ENCODE results near the gene WDR19. TPM values are rescaled to one million over a fixed set of nuclear protein-coding genes. Genes with fewer than 3 reads are reported as not detected.
"Not testable (repeated sequence)": the region's sequence is repeated elsewhere in the genome, so short reads cannot be mapped to it uniquely, and the experiment has no call there.

WDR19 gene
- total RNA-seq, 2 experiments from 2014 or later, result 8.4 to 8.5 TPM

DNA sequence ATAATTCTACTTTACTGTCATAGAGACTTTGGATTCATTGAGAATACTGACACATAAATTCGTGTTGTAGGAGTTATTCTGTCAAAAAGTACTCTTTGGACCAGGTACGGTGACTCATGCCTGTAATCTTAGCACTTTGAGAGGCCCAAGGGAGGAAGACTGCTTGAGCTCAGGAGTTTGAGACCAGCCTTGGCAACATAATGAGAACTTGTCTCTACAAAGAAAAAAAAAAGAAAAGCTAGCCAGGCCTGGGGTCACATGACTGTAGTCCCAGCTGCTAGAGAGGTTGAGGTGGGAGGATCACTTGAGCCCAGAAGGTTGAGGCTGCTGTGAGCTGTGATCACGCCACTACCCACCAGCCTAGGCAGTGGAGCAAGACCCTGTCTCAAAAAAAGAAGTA lies 54.9 kb downstream of the WDR19 start:
- H3K4me1 Mint-ChIP-seq, result peaks cover 2% of the 10 kb centered on the region
- DNase-seq, result no peak
- H3K4me3 Mint-ChIP-seq, result no peak overlapping the region
- H3K27ac Mint-ChIP-seq, result no peak overlapping the region
- ATAC-seq, result no peak
- no peaks in the 10 kb centered on the region for H3K27me3 Mint-ChIP-seq
- no peaks in the 10 kb centered on the region for H3K9me3 Mint-ChIP-seq (ENCODE audit: low read depth)
- CTCF ChIA-PET, result no interaction called here
- no peaks in the 10 kb centered on the region for H3K36me3 Mint-ChIP-seq

DNA sequence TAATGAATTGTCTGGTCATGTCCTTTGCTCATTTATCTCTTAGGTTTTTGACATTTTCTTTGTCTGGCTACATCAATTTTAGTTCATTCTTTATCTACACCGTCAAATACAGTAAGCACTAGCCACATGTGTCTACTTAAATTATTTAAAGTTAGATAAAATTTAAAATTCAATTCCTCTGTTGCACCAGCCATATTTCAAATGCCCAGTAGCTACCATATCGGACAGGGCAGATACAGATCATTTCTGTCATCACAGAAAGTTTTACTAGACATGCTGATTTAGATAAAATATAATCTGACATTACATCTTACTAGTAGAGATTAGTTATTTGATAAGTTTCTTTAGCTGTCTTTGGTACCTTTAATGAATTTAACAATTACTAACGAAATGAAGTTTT lies 61.1 kb downstream of the WDR19 start:
- Mint-ChIP-seq H3K27me3 (no peaks in the 10 kb centered on the region), H3K27ac (no peak overlapping the region), H3K4me1 (peaks cover 2% of the 10 kb centered on the region), H3K9me3 (ENCODE audit: low read depth) (peaks cover 2% of the 10 kb centered on the region), H3K36me3 (peaks cover 3% of the 10 kb centered on the region), H3K4me3 (no peak overlapping the region)
- CTCF ChIA-PET, result interaction anchor here (1.0 kb wide), 1 partner anchor 10 kb away, joined by 3 read pairs; no protein-coding TSS in a partner anchor
- no peak for DNase-seq
- ATAC-seq, result no peak

DNA sequence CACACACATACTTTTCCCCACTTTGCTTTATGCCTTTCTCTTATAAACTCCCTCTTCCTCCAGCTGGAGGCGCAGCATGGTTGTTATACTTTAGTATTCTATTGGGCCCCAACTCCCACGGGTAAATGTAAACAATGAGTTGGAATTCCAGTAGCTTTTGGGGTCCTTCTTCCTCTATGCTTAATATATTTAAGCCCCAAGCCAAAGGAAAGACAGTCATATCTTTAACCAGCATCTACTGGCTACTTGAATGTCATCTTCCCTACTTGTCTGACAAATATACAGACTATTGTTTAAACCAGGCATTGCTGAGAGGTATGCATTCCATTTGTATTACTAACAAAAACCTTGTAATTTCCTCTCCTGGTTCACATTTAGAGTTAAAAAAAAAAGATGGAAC lies 72.9 kb downstream of the WDR19 start:
- peaks cover 5% of the 10 kb centered on the region for H3K36me3 Mint-ChIP-seq
- H3K9me3 Mint-ChIP-seq (ENCODE audit: low read depth), result no peaks in the 10 kb centered on the region
- CTCF ChIA-PET, result no interaction called here
- no peaks in the 10 kb centered on the region for H3K27me3 Mint-ChIP-seq
- ATAC-seq (no peak), DNase-seq (no peak)
- H3K27ac Mint-ChIP-seq, result no peak overlapping the region
- H3K4me1 Mint-ChIP-seq, result no peaks in the 10 kb centered on the region
- H3K4me3 Mint-ChIP-seq, result no peak overlapping the region

DNA sequence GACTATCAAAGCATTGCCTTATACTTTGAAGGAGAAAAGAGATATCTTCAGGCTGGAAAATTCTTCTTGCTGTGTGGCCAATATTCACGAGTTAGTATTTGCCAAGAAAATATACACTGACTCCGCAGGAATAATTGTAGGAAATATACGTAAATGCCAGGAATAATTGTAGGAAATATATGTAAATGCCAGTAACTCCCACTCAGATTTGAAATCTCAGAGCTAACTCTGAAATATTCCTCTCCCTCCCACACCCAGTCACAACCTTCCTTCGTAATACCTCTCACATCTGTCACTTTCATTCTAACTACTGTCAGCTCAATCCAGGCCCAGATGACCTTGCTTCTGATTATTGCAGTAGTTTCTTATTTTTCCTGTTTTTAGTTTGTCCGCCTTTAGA lies 73.5 kb downstream of the WDR19 start:
- Mint-ChIP-seq H3K27me3 (no peaks in the 10 kb centered on the region), H3K36me3 (peaks cover 5% of the 10 kb centered on the region), H3K9me3 (ENCODE audit: low read depth) (no peaks in the 10 kb centered on the region), H3K4me3 (no peak overlapping the region), H3K27ac (no peak overlapping the region), H3K4me1 (no peaks in the 10 kb centered on the region)
- CTCF ChIA-PET, result no interaction called here
- DNase-seq, result no peak
- ATAC-seq, result no peak

DNA sequence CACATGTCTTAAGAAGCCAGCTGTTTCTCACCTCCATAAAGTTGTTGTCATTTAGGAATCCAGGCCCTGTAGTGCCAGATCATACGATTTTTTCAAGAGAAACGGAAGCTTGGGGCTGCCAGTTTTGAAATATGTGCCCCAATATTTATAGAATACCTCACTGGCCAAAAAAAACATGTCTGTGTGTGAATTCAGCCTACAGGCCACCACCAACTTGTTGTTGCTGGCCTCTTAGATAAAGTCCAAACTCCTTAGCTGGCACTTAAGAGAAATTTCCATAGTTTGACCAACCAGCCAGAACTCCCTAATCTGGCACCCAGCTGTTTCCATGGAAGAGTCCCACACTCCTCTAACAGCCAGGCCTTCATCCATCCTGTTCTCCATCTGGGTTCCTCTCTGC lies 74.1 kb downstream of the WDR19 start:
- H3K4me1 Mint-ChIP-seq, result no peaks in the 10 kb centered on the region
- H3K9me3 Mint-ChIP-seq (ENCODE audit: low read depth), result no peaks in the 10 kb centered on the region
- H3K27ac Mint-ChIP-seq, result no peak overlapping the region
- ATAC-seq (no peak), DNase-seq (no peak)
- no peak overlapping the region for H3K4me3 Mint-ChIP-seq
- no peaks in the 10 kb centered on the region for H3K27me3 Mint-ChIP-seq
- CTCF ChIA-PET, result no interaction called here
- peaks cover 5% of the 10 kb centered on the region for H3K36me3 Mint-ChIP-seq

DNA sequence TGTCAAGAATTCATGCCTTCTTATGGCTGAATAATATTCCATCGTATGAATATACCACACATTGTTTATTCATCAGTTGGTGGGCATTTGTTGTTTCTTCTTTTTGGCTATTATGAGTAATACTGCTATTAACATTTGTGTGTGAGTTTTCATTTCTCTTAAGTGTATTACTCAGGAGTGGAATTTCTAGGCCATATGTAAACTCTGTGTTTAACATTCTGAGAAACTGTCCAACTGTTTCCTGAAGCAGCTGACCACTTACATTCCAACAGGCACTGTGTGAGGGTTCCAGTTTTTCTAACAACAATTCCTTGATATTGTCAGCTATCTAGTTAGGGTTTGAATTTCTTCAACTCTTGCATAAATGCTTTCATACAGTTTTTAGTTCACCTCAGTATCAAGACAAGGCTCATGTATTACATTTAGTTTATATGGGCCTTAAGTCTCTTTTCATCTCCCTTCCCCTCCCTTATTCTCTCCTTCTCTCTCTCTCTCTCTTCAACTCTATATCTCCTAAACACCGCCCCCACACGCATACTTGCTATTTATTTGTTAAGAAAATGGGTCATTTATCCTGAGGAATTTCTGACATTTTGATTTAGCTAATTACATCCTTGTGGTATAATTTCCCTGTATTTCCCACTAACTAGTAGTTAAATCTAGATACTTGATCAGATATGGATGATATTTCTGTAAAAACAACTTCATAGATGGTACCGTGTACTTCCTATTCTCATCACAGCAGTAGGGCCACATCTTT lies 77.4 kb downstream of the WDR19 start:
- no peak overlapping the region for H3K27ac Mint-ChIP-seq
- CTCF ChIA-PET, result no interaction called here
- H3K4me3 Mint-ChIP-seq, result no peak overlapping the region
- H3K27me3 Mint-ChIP-seq, result no peaks in the 10 kb centered on the region
- ATAC-seq (no peak), DNase-seq (no peak)
- H3K4me1 Mint-ChIP-seq, result no peaks in the 10 kb centered on the region
- no peaks in the 10 kb centered on the region for H3K9me3 Mint-ChIP-seq (ENCODE audit: low read depth)
- peaks cover 5% of the 10 kb centered on the region for H3K36me3 Mint-ChIP-seq

DNA sequence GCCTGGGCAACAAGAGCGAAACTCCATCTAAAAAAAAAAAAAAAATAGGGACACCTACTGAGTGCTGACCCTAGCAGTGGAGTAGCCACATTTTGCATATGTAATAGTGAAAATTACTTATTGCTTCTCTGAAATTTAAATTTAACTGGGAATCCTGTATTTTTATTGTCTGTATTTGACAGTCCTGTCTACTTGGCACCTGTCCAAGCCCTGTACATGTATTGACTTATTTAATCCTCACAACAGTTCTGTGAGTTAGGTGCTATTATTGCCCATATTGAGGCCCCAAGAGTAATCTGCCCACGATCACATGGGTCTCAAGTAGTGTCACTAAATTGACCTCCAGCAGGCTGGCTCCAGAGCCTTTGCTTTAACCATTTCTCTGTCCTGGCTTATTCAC lies 81.6 kb downstream of the WDR19 start:
- DNase-seq, result no peak
- Mint-ChIP-seq H3K27ac (no peak overlapping the region), H3K27me3 (no peaks in the 10 kb centered on the region), H3K4me3 (no peak overlapping the region), H3K4me1 (no peaks in the 10 kb centered on the region), H3K9me3 (ENCODE audit: low read depth) (no peaks in the 10 kb centered on the region), H3K36me3 (peaks cover 2% of the 10 kb centered on the region)
- no peak for ATAC-seq
- CTCF ChIA-PET, result no interaction called here

DNA sequence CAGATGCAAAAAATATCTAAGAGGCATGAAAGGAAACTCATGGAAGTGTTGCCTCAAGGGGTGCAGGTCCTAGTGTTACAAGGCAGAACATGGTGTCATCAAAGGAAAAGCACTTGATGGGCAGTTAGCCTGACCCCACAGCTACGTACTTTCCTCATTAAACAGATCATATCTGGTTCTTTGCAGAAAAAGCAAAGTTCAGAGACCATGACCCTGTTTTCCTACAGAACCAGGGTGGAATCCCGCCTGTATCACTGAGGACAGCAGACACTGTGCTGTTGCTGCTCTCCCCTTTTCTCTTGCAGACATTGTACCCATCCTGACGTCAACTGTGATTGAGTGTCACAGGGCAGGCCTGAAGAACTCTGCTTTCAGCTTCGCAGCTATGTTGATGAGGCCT lies 92.2 kb downstream of the WDR19 start:
- no peak for DNase-seq
- CTCF ChIA-PET, result no interaction called here
- Mint-ChIP-seq H3K27ac (no peak overlapping the region), H3K4me1 (no peaks in the 10 kb centered on the region), H3K9me3 (ENCODE audit: low read depth) (no peaks in the 10 kb centered on the region), H3K36me3 (no peaks in the 10 kb centered on the region), H3K4me3 (no peak overlapping the region), H3K27me3 (no peaks in the 10 kb centered on the region)
- ATAC-seq, result no peak

DNA sequence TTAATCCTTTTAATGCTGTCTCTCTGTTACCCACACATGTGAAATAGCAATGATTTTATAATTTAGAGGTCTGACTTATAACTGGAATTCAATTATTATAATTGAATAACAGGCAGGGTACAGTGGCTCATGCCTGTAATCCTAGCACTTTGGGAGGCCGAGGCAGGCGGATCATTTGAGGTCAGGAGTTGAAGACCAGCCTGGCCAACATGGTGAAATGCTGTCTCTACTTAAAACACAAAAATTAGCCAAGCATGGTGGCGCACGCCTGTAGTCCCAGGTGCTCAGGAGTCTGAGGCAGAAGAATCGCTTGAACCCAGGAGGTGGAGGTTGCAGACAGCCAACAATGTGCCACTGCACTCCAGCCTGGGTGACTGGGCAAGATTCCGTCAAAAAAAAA lies 95.3 kb downstream of the WDR19 start:
- H3K4me3 Mint-ChIP-seq; H3K4me1 Mint-ChIP-seq; H3K27me3 Mint-ChIP-seq; H3K27ac Mint-ChIP-seq; H3K36me3 Mint-ChIP-seq; ATAC-seq; H3K9me3 Mint-ChIP-seq (ENCODE audit: low read depth); CTCF ChIA-PET: not testable (repeated sequence)
- peak; percentile 18 for DNase-seq

DNA sequence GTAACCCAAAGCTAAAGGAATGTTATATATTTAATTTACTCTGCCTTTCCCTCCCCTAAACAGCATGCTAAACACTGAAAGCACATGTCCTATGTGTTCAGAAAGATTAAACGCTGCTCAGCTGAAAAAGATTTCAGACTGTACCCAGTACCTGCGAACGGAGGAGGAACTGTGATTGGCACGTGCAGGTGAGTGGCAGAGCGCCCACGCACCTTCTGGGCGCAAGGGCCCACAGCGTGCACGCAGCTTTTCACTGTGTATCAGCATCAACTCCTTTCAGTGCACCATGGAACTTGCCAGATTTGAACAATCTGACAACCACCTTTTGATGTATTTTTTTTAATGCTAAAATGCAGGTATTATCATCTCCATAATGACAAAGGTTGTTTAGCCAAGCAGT lies 96.1 kb downstream of the WDR19 start:
- H3K27ac Mint-ChIP-seq, result no peak overlapping the region
- no peak overlapping the region for H3K4me3 Mint-ChIP-seq
- peaks cover 4% of the 10 kb centered on the region for H3K36me3 Mint-ChIP-seq
- H3K9me3 Mint-ChIP-seq (ENCODE audit: low read depth), result no peaks in the 10 kb centered on the region
- ATAC-seq (no peak), DNase-seq (peak; percentile 26)
- H3K27me3 Mint-ChIP-seq, result no peaks in the 10 kb centered on the region
- H3K4me1 Mint-ChIP-seq, result no peaks in the 10 kb centered on the region
- CTCF ChIA-PET, result no interaction called here

DNA sequence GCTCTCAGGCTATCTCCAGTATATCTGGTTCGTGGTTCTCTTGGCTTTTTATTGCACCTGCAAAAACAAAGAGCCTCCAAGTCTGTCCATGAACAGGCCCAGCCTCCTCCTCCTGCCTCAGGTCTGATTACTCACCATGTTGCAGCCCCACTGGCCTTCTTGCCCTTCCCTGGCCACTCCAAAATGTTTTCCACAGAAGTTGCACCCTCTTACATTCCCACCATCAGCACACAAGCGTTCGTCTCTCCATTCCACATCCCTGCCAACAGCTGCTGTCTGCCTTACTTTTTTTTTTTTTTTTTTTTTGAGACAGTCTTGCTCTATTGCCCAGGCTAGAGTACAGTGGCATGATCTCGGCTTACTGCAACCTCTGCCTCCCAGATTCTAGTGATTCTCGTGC lies 97.1 kb downstream of the WDR19 start:
- ATAC-seq (no peak), DNase-seq (no peak)
- H3K27me3 Mint-ChIP-seq, result no peaks in the 10 kb centered on the region
- no peak overlapping the region for H3K4me3 Mint-ChIP-seq
- no peaks in the 10 kb centered on the region for H3K4me1 Mint-ChIP-seq
- CTCF ChIA-PET, result no interaction called here
- no peaks in the 10 kb centered on the region for H3K9me3 Mint-ChIP-seq (ENCODE audit: low read depth)
- no peak overlapping the region for H3K27ac Mint-ChIP-seq
- peaks cover 10% of the 10 kb centered on the region for H3K36me3 Mint-ChIP-seq

DNA sequence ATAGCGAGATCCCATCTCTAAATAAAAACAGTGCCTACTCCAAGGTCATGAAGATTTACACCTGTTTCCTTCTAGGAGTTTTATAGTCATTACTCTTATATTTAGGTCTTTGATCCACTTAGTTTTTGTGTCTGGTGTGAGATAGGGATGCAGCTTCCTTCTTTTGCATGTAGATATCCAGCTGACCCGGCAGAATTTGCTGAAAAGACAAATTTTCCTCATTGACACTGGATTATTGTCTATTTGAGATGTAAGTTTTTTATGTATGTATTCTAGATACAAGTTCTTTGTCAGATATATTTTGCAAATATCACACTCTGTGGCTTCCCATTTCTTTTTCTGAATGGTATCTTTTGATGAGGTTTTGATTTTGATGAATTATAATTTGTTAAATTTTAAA lies 98.4 kb downstream of the WDR19 start:
- no peak for ATAC-seq
- peaks cover 18% of the 10 kb centered on the region for H3K36me3 Mint-ChIP-seq
- peaks cover 10% of the 10 kb centered on the region for H3K4me1 Mint-ChIP-seq
- CTCF ChIA-PET, result no interaction called here
- no peak overlapping the region for H3K27ac Mint-ChIP-seq
- no peaks in the 10 kb centered on the region for H3K9me3 Mint-ChIP-seq (ENCODE audit: low read depth)
- DNase-seq, result no peak
- no peaks in the 10 kb centered on the region for H3K27me3 Mint-ChIP-seq
- no peak overlapping the region for H3K4me3 Mint-ChIP-seq

DNA sequence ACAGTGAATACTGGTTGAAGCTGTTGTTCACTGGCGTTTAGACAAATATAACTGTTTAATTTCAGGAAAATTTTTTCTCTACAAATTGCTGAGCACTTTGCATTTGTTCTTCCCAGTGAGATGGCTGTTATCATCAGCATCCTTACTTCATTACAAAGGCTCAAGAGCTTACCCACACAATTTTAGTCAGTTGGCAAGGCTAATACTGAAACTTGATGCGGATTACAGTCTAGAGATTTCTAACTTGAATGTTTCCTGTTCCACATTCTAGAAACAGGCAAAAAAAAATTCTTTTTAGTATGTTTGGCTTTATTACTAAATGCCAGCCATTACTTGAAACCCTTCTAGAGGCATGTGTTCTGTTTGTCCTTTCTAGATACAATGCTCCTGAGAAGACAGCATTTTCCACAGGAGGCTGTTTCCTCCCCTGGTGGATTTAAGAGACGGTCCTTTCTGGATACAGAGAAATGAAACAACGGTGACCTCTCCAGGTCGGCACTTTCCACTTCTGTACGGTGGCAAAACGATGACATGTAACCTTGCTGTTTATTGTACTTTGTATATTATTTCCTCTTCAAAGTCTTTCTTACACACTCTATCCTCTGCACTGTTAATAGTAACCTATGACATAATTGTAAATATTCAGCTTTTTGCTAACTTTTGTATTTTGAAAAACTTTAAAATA lies 102.9 kb downstream of the WDR19 start:
- Mint-ChIP-seq H3K4me1 (peaks cover 24% of the 10 kb centered on the region), H3K36me3 (peaks cover 51% of the 10 kb centered on the region), H3K27ac (peak overlapping the region; percentile 37), H3K9me3 (ENCODE audit: low read depth) (no peaks in the 10 kb centered on the region), H3K4me3 (no peak overlapping the region), H3K27me3 (no peaks in the 10 kb centered on the region)
- DNase-seq, result peak; percentile 26
- peak; percentile 58 for ATAC-seq
- CTCF ChIA-PET, result interaction anchor here (0.7 kb wide), 1 partner anchor 126 kb away, joined by 4 read pairs; no protein-coding TSS in a partner anchor

DNA sequence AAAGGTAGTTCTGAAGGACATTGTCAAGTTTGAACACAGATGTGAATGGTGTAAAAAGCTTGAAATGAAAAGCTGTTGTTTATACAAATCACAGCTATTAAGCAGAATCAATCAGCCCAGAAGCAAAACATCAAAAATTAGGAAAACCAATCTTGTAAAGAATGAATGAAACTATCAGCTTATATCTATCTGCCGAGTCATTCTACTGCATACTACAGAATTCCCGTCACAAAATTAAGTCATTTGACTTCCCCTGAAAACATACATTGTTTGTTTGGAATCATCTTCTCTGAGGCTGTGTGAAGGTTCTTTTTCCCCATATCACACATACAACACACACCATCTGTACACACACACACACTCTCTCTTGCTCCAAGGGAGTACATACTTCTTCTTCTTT lies 103.5 kb downstream of the WDR19 start:
- peaks cover 24% of the 10 kb centered on the region for H3K4me1 Mint-ChIP-seq
- H3K9me3 Mint-ChIP-seq (ENCODE audit: low read depth), result no peaks in the 10 kb centered on the region
- H3K27me3 Mint-ChIP-seq, result no peaks in the 10 kb centered on the region
- DNase-seq, result no peak
- H3K36me3 Mint-ChIP-seq, result peaks cover 53% of the 10 kb centered on the region
- no peak overlapping the region for H3K4me3 Mint-ChIP-seq
- H3K27ac Mint-ChIP-seq, result no peak overlapping the region
- ATAC-seq, result no peak
- CTCF ChIA-PET, result no interaction called here
